Fibroblast of skin of abdomen (primary cell): ENCODE measurements around the gene CCNO. TPM values are rescaled to one million over a fixed set of nuclear protein-coding genes. Genes with fewer than 3 reads are reported as not detected.
A peak's percentile ranks its signal among the peaks of the same experiment; 100 is the strongest.

Experiments used
- DNase-seq: peaks from one replicate; pipeline ENCODE4 v3.0.0-alpha.2; 2013
- polyA plus RNA-seq, 2 experiments: library from polyadenylated mRNA; unstranded; fragments of 120-200 nt; gene quantifications; one replicate each; pipeline ENCODE4 v1.2.1, GENCODE V29; 2013; ENCODE audit not compliant: insufficient read length in 2 of 2

Gene CCNO, protein sequence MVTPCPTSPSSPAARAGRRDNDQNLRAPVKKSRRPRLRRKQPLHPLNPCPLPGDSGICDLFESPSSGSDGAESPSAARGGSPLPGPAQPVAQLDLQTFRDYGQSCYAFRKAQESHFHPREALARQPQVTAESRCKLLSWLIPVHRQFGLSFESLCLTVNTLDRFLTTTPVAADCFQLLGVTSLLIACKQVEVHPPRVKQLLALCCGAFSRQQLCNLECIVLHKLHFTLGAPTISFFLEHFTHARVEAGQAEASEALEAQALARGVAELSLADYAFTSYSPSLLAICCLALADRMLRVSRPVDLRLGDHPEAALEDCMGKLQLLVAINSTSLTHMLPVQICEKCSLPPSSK
- polyA plus RNA-seq (2013, experiment 1 of 2; ENCODE audit: insufficient read length) = not detected
- not detected for polyA plus RNA-seq (2013, experiment 2 of 2; ENCODE audit: insufficient read length)

DNA sequence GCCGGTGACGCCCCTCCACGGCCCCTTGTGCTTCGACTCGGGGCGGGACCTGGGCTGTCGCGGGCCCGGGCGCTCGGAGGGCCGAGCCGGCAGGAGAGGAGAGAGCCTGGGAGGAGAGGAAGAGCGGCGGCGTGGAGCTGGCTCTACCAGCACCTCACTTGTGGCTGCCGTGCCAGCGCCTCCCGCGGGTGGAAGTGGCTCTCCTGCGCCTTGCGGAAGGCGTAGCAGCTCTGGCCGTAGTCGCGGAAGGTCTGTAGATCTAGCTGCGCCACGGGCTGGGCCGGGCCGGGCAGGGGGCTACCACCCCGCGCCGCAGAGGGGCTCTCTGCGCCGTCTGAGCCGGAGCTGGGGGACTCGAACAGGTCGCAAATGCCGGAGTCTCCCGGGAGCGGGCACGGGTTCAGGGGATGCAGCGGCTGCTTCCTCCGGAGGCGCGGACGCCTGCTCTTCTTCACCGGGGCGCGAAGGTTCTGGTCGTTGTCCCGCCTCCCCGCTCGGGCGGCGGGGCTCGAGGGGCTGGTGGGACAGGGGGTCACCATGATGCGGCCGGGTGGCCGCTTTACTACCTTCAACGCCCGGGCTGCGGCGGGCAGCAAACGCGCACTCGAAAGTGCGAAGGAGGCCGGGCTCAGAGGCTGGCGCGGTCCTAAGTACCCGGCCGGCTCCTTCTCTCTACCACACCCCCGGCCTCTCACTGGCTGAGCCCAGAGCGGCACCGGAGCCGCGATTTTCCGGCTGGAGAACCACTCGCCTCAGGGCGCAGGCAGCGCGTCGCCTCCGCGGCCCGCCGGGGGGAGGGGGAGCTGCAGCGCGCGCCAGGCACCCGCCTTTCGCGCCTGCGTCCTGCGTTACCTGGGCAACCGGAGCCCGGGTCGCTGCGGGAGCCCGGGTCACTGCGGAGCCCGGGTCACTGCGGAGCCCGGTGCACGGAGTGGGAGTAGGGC lies at the start of gene CCNO:
Gene CCNO, minus strand, starts transcription at position 624 of the 944 bp plus-strand sequence. Its CDS starts 85 bp downstream, at position 539.
- DNase-seq = peak; percentile 49

DNA sequence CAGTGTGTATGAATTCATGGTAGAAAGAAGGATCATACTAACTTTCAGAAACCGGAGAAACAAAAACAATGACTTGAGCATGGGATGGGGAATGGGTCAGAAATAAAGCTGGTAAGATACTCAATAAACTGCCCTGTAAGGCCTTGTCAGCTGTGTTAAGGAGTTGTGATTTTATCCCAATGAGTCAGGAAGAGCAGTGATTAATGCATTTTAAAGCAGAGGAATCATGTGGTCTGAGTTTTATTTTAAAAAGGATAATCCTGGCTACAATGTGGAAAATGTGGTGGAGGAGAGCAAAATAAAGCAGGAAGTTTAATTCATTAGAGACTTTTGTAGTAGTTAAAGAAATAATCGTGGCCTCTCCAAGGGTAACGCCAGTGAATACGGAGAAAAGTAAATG lies 45.4 kb upstream of the CCNO start:
- peak; percentile 63 for DNase-seq

DNA sequence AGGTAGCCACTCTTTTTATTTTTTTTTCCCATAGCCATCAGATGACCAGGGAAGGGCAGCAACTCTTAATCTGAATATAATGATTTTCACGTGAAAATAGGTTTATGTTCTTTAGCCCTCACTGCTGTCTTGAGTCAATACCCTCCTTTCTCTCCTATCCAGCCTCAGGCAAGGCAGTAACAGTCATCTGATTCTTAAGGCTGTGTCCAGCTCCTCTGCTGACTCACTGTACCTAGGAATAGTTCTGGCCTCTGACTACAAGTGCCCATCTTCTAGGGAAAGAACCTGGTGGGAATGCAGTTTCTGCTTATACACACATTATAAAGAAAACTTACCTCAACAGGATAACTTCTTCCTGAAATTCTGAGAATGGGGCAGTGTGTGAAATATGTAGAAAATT lies 43.4 kb upstream of the CCNO start:
- DNase-seq = no peak

DNA sequence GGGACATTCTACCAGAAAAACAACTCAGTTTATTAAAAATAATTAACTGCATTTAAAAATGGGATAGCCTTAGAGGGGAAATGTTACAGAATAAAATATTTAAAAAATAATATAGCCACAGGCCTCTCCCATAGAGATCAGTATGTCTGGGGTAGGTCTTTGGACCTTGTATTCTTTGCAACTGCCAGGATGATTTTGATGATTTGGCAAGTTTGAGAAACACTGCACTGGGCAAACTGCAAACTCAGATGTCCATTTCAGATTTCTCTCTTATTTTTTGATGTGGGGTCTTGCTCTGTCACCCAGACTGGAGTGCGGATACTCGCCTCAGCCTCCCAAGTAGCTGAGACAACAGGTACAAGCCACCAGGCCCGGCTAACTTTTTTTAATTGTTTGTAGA lies 24.9 kb upstream of the CCNO start:
- DNase-seq = no peak

DNA sequence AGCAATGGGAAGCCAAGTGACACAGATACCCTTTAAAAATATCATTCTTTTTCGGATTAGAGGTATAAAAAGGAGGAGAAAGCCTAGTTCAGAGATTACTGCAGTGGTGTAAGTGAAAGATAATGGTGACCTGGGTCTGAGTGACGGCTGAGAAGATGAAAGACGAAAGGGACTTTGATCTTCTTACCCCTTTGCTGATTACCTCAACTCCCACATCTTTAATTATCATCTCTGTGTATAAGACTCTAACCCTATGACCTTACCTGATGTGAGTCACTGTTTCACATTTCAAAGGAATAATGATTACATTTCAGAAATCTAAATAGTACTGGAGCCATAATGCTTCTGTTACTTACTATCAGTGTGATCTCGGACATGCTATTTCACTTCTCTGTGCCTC lies 21.4 kb upstream of the CCNO start:
- DNase-seq = no peak

DNA sequence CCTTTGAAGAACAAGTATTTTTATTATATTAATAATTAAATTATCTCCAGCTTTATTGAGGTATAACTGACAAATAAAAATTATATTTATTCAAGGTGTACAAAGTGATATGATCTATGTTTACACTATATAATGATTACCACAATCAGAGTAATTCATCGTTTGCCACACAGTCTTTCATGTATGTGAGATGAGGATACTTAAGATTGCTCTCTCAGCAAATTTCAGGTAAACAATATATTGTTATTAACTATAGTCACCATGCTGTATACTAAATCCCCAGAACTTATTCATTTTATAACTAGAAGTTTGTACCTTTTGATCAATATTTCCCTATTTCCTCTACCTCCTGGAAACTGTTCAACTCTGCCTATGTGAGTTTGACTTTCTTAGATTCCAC lies 16.7 kb upstream of the CCNO start:
- no peak for DNase-seq

DNA sequence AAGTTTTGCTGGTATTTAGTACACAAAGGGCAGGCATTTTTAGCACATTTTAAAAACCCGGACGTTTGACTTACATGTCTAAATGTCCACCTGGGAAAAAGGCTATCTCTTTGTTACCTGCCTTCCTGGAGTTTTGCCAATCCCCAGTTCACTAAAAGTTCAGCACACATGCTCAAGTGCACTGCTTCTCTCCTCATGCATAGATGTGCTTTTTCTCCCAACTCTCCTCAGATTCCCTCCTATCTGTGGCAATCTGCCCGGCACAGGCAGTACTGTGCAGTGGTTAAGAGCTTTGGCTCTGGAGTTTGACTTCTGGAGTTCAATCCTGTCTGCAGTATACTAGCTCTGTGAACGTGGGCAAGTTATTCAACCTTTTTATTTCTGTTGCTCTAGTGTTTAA lies 8.3 kb upstream of the CCNO start:
- DNase-seq = no peak

DNA sequence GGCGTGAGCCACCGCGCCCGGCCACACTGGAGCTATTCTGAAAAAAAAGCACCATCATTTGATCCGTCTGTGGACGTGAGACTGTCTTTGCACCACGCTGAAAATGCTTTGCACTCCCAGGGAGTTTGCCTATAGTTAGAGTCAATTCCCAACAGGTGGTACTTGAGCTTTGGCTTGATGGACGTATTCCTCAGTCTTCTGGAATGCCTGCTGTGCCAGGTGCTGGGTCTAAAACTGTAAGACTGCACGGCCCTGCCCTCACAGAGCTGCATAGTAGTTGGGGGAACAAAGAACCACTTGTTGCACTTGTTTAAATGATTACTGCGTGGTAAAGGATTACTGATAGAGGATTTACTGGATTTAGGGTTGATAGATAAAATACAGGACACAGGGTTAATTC lies 3.4 kb upstream of the CCNO start:
- DNase-seq = no peak

DNA sequence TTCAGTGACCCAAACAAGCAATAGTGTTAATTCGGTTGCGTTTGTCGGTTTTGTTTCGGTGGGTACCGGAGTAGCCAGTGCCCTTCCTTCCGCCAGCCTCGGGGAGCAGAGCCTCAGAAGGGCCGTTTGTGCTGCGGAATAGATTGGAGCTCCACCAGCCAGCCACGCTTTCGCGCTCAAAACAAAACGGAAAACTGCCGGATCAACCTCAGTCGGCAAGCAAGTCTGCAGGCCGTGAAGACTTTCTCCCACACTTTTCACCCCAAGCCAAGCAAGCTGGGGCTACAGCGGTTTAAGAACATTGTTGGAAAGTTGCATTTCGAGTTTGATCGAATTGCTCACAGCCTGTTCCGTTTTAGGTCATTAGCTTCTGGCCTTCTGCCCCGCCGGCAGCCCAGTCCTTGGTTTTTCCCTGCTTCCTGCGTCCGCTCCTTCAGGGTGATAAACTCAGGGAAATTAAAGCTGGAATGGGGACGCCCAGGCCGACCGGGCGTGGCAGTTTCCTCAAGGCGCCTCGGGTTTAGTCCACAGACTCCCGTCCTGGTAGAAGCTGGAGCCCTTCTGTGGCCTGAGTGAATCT lies 803 bp upstream of the CCNO start:
- DNase-seq = no peak

DNA sequence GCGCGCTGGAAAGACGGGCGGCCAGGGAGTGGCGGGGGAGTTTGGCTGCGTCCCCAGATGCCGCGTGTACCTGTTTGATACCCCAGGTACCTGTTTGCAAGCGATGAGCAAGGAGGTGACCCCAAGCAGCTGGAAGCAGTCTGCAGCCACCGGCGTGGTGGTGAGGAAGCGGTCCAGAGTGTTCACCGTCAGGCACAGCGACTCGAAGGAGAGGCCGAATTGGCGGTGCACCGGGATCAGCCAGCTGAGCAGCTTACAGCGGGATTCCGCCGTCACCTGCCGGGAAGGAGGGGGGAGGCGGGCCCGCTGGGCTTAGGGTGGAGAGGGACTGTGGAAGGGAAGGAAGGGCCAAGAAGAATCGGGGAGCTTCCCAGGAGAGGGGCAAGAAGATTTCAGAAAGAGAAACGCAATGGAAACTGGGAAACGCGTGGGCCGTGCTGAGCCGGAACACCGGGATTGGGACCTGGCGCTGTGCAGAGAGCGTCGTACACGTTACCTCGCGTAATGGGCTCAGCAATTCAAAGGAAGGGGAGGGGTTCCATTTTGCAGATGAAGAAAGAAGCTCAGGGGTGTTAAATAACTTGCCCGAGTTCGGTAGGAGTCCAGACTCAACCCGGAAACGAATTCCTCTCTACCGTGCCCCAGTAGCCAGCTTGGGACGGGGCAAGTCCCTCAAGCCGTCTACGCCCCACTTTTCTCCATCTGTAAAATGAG lies 980 bp downstream of the CCNO start:
- no peak for DNase-seq

DNA sequence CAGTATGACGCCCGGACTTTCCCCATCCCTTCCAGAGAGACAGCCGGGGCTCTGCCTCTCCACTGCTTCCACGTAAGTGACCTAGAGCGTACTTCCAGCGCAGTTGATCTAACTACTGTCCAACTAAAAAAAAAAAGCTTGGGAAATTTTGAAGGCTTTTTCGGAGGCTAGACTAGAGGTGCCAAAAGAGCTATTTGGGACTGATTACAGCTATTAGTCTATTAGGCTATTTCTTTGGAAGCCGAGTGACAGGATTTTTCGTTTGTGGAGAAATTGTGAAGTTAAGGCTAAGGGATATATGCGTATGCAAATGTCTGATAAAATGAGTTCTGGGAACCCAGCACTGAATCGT lies 1.5 kb downstream of the CCNO start:
- no peak for DNase-seq

DNA sequence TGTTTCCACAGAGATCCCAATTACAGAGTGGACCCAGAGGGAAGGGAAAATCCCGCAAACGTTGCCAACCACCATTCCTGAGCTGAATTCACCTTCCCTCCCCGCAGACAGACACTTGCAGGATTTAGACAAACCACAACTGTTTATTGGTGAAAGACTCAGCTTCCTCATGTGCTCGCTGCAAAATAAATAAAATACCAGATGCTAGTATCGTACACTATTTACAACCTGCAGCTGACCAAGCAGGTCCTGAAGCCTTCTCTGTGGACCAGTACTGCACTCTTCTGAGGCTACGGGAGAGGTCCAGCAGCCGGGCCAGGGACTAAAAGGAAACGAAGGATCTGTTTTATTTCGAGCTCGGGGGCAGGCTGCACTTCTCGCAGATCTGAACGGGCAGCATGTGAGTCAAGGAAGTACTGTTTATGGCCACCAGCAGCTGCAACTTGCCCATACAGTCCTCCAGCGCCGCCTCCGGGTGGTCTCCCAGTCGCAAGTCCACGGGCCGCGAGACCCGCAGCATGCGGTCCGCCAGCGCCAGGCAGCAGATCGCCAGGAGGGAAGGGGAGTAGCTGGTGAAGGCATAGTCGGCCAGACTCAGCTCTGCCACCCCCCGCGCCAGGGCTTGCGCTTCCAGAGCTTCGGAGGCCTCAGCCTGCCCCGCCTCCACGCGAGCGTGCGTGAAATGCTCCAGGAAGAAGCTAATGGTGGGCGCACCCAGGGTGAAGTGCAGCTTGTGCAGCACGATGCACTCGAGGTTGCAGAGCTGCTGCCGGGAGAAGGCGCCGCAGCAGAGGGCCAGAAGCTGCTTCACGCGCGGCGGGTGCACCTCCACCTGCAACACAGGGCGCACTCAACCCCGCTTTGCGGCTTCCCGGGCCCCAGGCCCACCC lies 2.1 kb downstream of the CCNO start:
- DNase-seq = no peak

DNA sequence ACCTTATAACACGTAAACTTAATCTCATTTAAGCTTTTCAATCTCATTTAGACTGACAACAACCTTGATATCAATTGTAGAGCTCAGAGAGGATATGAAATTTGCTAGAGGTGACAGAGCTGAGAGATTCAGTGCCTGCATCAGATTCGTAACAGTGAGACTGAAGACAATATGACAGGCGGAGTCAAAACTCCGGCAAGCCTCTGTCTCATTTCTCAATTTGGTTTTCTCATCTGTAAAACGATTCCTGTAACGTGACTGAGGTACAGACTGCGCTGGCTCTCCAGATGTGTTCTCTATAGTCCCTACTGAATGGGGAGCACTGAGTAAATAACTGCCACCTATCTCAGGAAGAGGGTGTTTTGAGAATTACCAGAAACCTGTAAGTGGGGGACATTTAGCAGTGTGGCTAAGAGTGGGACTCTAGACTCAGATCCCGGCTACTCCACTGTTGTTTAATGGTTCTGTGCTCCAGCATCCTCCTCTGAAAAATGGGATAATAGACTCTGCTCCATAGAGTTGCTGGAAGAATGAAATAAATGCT lies 3.2 kb downstream of the CCNO start:
- no peak for DNase-seq

DNA sequence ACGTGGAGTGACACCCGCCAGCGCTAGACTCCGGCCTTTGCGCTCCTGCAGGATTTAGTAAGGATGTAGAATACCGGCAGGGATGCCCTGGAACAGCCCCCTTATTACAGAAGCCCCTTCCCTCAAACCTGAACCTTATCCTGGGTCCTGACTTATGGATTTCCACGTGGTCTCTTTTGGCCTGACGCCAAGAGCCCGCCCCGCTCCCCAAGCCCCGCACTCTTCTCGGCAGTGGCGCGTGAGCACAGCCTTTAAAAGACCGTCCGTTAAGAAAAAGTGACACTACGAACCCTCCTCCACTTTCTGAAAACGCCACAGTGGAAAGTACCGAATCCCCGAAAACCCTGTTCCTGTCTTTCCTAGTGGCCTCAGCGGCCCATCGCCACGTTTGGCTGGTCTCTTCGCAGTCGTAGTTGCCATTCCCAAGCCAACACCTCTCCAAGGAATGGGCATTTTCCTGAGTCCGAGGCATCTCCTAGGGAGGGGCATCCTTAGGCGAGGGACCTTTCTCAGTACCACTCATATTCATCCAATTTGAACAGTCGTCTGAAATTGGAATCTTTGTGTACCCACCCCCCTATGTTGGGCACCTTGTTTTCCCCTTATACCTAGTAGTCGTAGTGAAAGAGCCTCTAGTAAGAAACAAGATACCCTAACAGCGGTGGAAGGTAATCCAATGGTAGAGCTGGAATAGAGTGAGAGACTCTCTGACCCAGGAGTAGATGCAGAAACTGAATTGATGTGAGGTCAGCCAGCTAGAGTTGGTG lies 5.6 kb downstream of the CCNO start:
- no peak for DNase-seq

DNA sequence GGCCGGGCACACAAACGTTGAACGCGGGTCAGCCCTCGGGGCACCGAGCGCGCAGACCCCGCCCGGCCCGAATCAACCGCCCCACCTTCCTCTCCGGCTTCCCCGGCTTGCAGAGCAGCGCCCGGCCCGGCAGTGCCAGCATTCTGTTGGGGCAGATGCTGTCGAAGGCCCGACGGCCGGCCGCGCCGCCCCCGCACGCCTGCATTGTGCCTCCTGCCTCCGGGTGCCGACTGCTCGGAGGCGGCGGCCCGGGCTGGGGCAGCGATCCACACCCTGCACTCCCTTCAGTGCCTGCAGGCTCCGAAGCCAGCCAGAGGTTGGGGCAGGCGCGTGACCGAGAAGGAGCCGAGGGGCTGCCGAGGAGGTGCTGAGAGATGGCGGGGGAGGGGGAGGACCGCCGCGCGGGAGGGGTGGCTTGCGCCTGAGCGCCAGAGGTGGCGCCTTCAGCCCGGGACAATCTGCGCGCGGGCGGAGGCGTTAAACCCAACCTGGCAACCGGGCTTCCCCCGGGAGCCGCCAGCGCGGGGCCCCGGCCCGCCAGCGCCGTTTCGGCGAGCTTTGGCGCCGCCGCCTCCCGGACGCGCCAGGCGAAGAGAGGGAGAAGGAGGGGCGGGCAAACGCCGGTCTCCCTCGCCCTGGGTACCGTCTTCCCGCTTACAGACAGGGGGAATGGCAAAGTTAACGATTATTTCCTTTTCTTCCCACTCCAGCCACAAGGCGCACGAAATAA lies 6.3 kb downstream of the CCNO start, which contains the start of gene MCIDAS:
Gene MCIDAS, minus strand, starts transcription at position 382 of the 730 bp plus-strand sequence. Its CDS starts 177 bp downstream, at position 205.
- no peak for DNase-seq

DNA sequence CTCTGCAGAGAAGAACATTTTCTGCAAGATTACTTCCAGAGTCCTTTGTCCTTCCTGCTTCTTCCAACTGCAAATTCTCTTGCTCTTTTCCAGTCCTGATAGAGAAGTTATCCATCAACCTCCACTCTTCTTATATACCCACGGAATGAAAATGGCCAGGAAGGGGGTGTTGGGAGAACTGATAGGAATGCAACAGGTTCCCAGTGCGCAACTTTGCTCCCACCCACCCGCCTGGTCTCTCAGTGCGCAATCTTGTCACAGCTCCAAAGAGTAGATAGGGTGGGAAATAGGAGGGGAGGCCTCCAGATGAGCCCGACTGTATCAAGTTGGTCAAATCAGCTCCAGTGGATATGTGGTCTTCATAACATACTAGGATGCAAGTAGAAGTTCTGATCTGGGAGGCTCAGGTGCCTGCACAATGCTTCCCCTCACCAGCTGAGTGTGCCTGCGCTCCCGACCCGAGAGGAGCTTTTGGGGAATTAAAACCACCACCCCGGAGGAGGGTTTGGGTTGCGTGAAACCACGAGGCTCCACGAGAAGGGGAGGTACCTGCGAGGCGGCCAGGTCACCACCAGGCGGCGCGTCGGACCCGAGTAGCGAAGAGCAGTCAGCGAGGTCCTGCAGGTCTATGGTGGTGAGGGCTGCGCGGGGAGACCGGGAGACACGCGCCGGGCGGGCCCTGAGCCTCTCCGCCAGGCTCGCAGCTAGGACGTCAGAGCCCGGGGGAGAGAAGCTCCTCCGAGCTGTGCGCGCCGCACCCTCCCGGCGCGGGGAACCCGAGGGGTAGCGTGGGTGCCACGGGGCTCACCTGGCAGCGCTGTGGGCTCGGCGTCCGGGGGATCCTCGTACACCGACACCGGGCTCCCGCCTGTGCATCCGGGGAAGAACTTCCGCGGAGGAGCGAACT lies 7.1 kb downstream of the CCNO start:
- peak; percentile 42 for DNase-seq

DNA sequence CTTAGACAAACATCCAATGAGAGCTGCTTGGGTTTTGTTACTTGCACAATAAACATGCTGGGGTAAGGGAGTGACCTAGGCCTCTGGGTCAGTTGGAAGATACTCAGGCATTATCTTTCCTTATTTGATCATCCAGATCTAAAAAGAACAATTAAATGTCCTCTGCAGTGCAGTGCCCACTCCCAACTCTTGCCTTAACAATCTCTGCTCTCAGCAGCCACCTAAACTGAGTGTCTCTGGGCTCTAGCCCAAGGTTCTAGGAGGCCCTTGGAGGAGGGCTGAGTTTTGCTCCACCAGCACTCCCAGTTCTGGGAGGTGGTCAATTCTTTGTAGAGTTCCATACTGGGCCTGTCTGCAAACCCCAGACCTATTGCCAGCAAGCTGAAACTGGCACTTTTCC lies 8.1 kb downstream of the CCNO start:
- no peak for DNase-seq

DNA sequence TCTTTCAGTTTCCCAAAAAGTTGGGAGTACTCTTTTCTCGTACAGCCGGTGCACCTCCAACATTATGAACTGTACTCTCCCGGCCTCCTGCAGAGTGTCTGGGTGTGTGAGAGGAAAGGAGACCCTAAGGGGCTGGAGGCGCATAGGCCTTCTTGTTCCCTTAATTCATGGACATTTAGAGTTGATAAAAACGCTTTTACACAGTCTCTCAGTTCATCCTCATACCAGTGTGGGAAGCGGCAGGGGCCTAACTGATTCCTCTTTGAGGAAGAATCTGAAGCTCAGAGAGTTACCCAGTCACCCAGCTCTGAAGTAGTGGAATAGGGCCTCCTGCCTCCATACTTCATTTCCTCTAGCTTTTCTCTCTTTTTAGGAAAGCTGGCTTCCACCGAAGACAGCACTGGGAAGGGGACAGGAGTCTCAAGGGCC lies 9.6 kb downstream of the CCNO start:
- DNase-seq = no peak
